ENCODE measurements around the gene TTC7B.
"Not testable (repeated sequence)": the region's sequence is repeated elsewhere in the genome, so short reads cannot be mapped to it uniquely, and the experiment has no call there.

TTC7B gene

DNA sequence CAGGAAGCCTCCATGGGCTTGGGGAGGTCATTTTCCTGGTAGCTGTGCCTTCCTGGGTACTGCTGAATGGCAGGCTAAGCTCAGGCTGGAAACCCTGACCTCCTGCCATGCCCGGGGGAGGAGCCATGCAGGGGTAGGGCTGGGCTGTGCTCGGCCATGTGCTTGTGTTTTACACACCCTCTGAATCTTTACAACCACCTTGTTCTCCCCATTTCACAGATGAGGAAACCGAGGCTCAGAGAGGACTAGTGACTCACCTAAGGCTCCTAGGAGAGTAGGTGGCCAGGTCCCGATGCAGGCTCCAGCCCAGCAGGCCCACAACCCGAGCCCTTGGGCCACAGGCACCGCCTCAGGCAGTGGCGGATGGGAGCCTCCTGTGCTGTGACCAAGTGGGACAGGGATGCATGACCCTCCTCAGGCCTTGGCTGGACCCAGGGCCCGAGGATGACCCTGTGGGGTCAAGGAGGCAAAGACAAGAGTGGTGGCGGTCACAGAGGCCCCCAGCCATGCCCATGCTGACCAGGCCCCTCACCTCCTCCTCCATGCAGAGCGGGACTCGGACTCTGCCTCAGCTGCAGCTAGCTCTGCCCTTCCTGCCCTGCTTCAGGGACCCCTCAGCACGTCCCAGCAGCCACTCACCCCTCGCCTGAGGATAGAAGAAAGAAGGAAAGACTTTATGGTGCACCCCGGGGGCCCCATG lies 283.3 kb downstream of the TTC7B start:
- no peak overlapping the region for H3K4me3 ChIP-seq (replicated peaks in 1 of 2; ENCODE audit: low read depth in 2 of 2, low read length in 2 of 2)
- TF ChIP-seq, protein P1, sequence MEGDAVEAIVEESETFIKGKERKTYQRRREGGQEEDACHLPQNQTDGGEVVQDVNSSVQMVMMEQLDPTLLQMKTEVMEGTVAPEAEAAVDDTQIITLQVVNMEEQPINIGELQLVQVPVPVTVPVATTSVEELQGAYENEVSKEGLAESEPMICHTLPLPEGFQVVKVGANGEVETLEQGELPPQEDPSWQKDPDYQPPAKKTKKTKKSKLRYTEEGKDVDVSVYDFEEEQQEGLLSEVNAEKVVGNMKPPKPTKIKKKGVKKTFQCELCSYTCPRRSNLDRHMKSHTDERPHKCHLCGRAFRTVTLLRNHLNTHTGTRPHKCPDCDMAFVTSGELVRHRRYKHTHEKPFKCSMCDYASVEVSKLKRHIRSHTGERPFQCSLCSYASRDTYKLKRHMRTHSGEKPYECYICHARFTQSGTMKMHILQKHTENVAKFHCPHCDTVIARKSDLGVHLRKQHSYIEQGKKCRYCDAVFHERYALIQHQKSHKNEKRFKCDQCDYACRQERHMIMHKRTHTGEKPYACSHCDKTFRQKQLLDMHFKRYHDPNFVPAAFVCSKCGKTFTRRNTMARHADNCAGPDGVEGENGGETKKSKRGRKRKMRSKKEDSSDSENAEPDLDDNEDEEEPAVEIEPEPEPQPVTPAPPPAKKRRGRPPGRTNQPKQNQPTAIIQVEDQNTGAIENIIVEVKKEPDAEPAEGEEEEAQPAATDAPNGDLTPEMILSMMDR (IDR thresholded peaks at IDR 0.05; ENCODE audit: low read depth, low read length) = no peak
- no peak for DNase-seq (ENCODE audit: low read depth in 2 of 2)

DNA sequence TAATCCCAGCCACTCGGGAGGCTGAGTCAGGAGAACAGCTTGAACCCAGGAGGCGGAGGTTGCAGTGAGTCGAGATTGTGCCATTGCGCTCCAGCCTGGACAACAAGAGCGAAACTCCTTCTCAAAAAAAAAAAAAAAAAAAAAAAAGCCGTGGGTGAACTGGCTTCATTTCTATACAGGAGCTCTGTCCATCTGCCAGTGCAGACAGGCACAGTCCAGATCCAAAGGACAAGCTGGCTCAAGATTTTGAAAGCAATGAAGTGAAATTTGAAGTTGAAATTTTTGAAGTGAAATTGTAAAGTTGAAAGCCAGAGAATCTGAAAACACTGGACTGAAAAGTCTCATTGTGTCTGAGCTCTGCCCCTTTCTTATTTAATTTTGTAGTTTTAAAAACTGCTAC lies 284.7 kb downstream of the TTC7B start:
- TF ChIP-seq, protein P1 (IDR thresholded peaks at IDR 0.05; ENCODE audit: low read depth, low read length) = no peak
- no peak for DNase-seq (ENCODE audit: low read depth in 2 of 2)
- H3K4me3 ChIP-seq (replicated peaks in 1 of 2; ENCODE audit: low read depth in 2 of 2, low read length in 2 of 2) = no peak overlapping the region

DNA sequence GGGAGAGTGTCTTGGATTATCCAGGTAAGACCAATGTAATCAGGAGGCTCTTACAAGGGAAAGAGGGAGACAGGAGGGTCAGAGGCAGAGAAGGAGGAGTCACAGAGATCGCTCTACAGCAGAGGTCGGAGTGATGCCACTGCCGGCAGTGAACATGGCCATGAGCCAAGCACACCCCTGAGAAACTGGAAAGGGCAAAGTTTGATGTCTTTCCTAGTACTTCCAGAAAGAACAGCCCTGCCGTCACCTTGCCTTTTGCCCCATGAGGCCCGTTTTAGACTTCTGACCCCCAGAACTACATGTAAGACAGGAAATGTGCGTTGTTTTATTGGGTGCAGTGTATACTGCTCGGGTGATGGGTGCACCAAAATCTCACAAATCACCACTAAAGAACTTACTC lies 285.7 kb downstream of the TTC7B start:
- H3K4me3 ChIP-seq (replicated peaks in 1 of 2; ENCODE audit: low read depth in 2 of 2, low read length in 2 of 2) = no peak overlapping the region
- TF ChIP-seq, protein P1 (IDR thresholded peaks at IDR 0.05; ENCODE audit: low read depth, low read length) = no peak
- DNase-seq (ENCODE audit: low read depth in 2 of 2) = no peak

DNA sequence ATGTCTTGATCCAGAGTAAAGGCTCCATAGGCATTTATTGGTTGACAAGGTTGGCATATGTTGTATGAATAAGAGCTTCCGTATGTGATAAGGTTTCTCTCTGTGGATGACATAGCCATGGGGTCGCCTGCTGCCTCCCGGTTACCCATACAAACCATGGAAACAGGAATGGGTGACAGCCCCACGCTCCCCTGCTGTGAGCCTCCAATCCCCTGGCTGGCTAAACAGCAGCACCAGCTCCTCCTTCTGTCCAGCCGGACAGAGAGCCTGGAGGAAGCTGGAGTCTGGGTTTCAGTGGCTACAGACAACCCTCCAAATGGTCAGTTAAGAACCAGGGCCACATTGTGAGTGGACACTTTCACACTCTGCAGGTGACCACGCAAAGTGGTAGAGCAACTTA lies 288.3 kb downstream of the TTC7B start:
- DNase-seq (ENCODE audit: low read depth in 2 of 2) = no peak
- H3K4me3 ChIP-seq (replicated peaks in 1 of 2; ENCODE audit: low read depth in 2 of 2, low read length in 2 of 2) = no peak overlapping the region
- TF ChIP-seq, protein P1 (IDR thresholded peaks at IDR 0.05; ENCODE audit: low read depth, low read length) = no peak

DNA sequence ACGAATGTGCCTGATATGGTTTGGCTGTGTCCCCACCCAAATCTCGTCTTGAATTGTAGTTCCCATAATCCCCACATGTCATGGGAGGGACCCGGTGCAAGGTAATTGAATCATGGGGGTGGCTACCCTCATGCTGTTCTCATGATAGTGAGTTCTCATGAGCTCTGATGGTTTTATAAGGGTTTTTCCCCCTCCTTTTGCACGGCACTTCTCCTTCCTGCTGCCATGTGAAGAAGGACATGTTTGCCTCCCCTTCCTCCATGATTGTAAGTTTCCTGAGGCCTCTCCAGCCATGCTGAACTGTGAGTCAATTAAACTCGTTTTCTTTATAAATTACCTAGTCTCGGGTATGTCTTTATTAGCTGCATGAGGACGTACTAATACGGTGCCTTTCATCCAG lies 289.7 kb downstream of the TTC7B start:
- DNase-seq (ENCODE audit: low read depth in 2 of 2); H3K4me3 ChIP-seq (replicated peaks in 1 of 2; ENCODE audit: low read depth in 2 of 2, low read length in 2 of 2): not testable (repeated sequence)

DNA sequence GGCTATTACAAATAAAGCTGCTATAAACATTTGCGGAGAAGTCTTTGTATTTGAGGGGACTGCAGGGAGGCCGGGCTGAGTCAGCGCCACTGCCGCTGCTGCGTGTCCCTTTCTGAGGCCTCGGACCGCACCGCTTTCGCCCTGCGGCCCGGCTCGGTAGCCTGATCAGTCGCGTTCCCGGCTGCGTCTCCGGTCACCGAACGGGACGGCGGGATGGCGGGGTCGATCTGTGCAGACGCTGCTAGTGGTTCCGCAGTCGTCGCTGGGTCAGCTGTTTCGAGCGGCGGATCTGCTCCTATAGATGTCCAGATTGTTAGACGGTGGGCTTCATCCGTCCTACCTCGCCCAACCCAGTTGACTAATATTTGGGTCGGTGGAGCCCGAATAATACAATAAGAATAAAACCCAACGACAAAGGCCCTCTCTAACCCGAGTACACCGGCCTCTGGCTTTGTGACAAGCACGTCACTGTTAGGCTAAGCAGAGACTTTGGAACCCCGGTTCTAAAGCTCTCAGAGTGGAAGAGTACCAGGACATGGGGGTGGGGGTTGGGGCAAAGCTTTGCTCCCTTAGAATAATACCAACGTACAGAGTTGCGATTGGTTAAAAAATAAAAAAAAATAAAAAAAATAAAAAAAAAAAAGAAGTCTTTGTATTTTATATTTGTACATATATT lies 290.7 kb downstream of the TTC7B start:
- H3K4me3 ChIP-seq (replicated peaks in 1 of 2; ENCODE audit: low read depth in 2 of 2, low read length in 2 of 2); DNase-seq (ENCODE audit: low read depth in 2 of 2): not testable (repeated sequence)

DNA sequence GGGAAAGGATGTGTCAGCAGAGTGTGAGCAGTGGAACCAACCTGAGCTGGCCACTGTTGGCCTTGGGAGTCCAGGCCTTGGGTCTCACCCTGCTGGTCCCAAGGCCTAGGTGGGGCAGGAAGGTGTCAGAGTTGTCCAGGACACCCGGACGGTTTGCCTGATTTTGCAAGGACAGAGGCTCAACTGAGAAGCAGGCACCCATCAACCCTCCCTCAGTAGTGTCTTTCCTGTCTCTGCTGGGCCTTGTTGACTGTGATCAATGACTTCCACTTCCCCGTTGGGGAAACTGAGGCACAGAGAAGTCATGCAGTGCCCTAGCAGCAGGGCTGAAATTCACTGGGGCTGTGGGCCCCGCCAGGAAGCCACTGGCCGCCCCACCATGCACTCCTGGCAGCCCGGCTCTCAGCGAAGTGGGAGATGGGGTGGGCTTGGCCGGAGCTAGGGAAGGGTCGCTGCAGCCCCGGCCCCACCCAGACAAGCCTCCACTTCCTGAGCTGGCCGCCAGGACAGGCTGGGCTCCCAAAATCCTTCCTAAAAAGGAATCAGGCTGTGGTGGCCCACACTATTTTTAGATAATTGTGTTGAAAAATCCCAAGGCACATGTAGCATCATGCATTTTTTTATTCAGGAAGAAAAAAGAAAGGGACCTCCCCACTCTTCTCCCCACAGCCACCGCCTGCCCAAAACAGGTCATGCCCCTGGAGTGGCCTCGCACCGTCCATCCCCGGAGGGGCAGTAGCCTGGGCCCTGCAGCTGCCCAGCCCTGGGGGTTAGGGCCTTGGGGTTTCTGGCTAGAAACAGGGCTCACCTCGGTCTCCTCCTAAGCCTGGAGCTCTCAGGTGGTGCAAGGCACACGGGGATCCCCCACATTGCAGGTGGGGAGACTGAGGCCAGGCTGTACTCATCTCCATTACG lies 292.0 kb downstream of the TTC7B start:
- no peak for DNase-seq (ENCODE audit: low read depth in 2 of 2)
- H3K4me3 ChIP-seq (replicated peaks in 1 of 2; ENCODE audit: low read depth in 2 of 2, low read length in 2 of 2) = no peak overlapping the region
- TF ChIP-seq, protein P1 (IDR thresholded peaks at IDR 0.05; ENCODE audit: low read depth, low read length) = no peak
